Measurements from ENCODE around the gene PDE6A.

The PDE6A gene

GRCh38 chr5:149924486-149924885 is 20.1 kb downstream of the PDE6A start:
- no peak overlapping the region for H3K4me3 ChIP-seq (ENCODE audit: low read length)
- no peak for TF ChIP-seq ZNF274 (IDR thresholded peaks at IDR 0.05; ENCODE audit: low read depth, low read length)

GRCh38 chr5:149922950-149923349 is 21.6 kb downstream of the PDE6A start:
- no peak overlapping the region for H3K4me3 ChIP-seq (ENCODE audit: low read length)
- TF ChIP-seq ZNF274 (IDR thresholded peaks at IDR 0.05; ENCODE audit: low read depth, low read length), result no peak

GRCh38 chr5:149921597-149921996 is 23.0 kb downstream of the PDE6A start:
- H3K4me3 ChIP-seq (ENCODE audit: low read length), result no peak overlapping the region
- TF ChIP-seq ZNF274 (IDR thresholded peaks at IDR 0.05; ENCODE audit: low read depth, low read length), result no peak

- no peak overlapping the region for H3K4me3 ChIP-seq (ENCODE audit: low read length)
- no peak for TF ChIP-seq ZNF274 (IDR thresholded peaks at IDR 0.05; ENCODE audit: low read depth, low read length)
Observed at GRCh38 chr5:149917073-149917676, 27.4 kb downstream of the PDE6A start.

GRCh38 chr5:149916334-149917072 is 28.1 kb downstream of the PDE6A start:
- H3K4me3 ChIP-seq (ENCODE audit: low read length), result no peak overlapping the region
- no peak for TF ChIP-seq ZNF274 (IDR thresholded peaks at IDR 0.05; ENCODE audit: low read depth, low read length)

- H3K4me3 ChIP-seq (ENCODE audit: low read length), result no peak overlapping the region
- no peak for TF ChIP-seq ZNF274 (IDR thresholded peaks at IDR 0.05; ENCODE audit: low read depth, low read length)
Observed at GRCh38 chr5:149915392-149916260, 29.0 kb downstream of the PDE6A start.

GRCh38 chr5:149913436-149914419 is 30.9 kb downstream of the PDE6A start:
- TF ChIP-seq ZNF274 (IDR thresholded peaks at IDR 0.05; ENCODE audit: low read depth, low read length), result no peak
- no peak overlapping the region for H3K4me3 ChIP-seq (ENCODE audit: low read length)

GRCh38 chr5:149912226-149912871 is 32.2 kb downstream of the PDE6A start:
- no peak overlapping the region for H3K4me3 ChIP-seq (ENCODE audit: low read length)
- no peak for TF ChIP-seq ZNF274 (IDR thresholded peaks at IDR 0.05; ENCODE audit: low read depth, low read length)

- no peak for TF ChIP-seq ZNF274 (IDR thresholded peaks at IDR 0.05; ENCODE audit: low read depth, low read length)
- no peak overlapping the region for H3K4me3 ChIP-seq (ENCODE audit: low read length)
Observed at GRCh38 chr5:149911031-149911430, 33.6 kb downstream of the PDE6A start.

- H3K4me3 ChIP-seq (ENCODE audit: low read length), result no peak overlapping the region
- TF ChIP-seq ZNF274 (IDR thresholded peaks at IDR 0.05; ENCODE audit: low read depth, low read length), result no peak
Observed at GRCh38 chr5:149907828-149908227, 36.8 kb downstream of the PDE6A start.

GRCh38 chr5:149904977-149905376 is 39.6 kb downstream of the PDE6A start:
- H3K4me3 ChIP-seq (ENCODE audit: low read length), result no peak overlapping the region
- TF ChIP-seq ZNF274 (IDR thresholded peaks at IDR 0.05; ENCODE audit: low read depth, low read length), result no peak

GRCh38 chr5:149904293-149904886 is 40.2 kb downstream of the PDE6A start:
- no peak for TF ChIP-seq ZNF274 (IDR thresholded peaks at IDR 0.05; ENCODE audit: low read depth, low read length)
- H3K4me3 ChIP-seq (ENCODE audit: low read length), result no peak overlapping the region

GRCh38 chr5:149903404-149903803 is 41.2 kb downstream of the PDE6A start:
- H3K4me3 ChIP-seq (ENCODE audit: low read length), result no peak overlapping the region
- no peak for TF ChIP-seq ZNF274 (IDR thresholded peaks at IDR 0.05; ENCODE audit: low read depth, low read length)
